HG03025 (cell line): ENCODE data around the gene SAMHD1.
"Not testable (repeated sequence)": the region's sequence is repeated elsewhere in the genome, so short reads cannot be mapped to it uniquely, and the experiment has no call there.

Experiments
- ATAC-seq: cut with Tn5 transposase; IDR thresholded peaks from one replicate; pipeline ENCODE4 v1.9.1; 2021; ENCODE audit warnings: mild to moderate bottlenecking, moderate library complexity; ENCODE audit not compliant: unreplicated experiment, low FRiP score

SAMHD1 gene

GRCh38 chr20:36951198-36951978, at the start of gene SAMHD1:
TSS of gene SAMHD1 (minus strand) at chr20:36951708. CDS start at chr20:36951643, 65 bp downstream.
- peak; percentile 84 for ATAC-seq

GRCh38 chr20:37000171-37000570, 48.7 kb upstream of the SAMHD1 start:
- not testable (repeated sequence) for ATAC-seq

GRCh38 chr20:36998652-36999051, 47.1 kb upstream of the SAMHD1 start:
- ATAC-seq: no peak

GRCh38 chr20:36997121-36997520, 45.6 kb upstream of the SAMHD1 start:
- no peak for ATAC-seq

- not testable (repeated sequence) for ATAC-seq
Observed at GRCh38 chr20:36994221-36994620, 42.7 kb upstream of the SAMHD1 start.

- no peak for ATAC-seq
Observed at GRCh38 chr20:36992802-36993334, 41.4 kb upstream of the SAMHD1 start.

GRCh38 chr20:36991703-36992102, 40.2 kb upstream of the SAMHD1 start:
- no peak for ATAC-seq

- ATAC-seq: no peak
Observed at GRCh38 chr20:36989797-36990196, 38.3 kb upstream of the SAMHD1 start.

- ATAC-seq: no peak
Observed at GRCh38 chr20:36988494-36988966, 37.0 kb upstream of the SAMHD1 start.

GRCh38 chr20:36984257-36984638, 32.7 kb upstream of the SAMHD1 start:
- no peak for ATAC-seq

GRCh38 chr20:36975099-36975818, 23.8 kb upstream of the SAMHD1 start:
- ATAC-seq: no peak

GRCh38 chr20:36974660-36975059, 23.2 kb upstream of the SAMHD1 start:
- ATAC-seq: no peak

- no peak for ATAC-seq
Observed at GRCh38 chr20:36971103-36971502, 19.6 kb upstream of the SAMHD1 start.

GRCh38 chr20:36969478-36970186, 18.1 kb upstream of the SAMHD1 start:
- no peak for ATAC-seq

GRCh38 chr20:36969051-36969450, 17.5 kb upstream of the SAMHD1 start:
- ATAC-seq: no peak

- ATAC-seq: no peak
Observed at GRCh38 chr20:36967636-36968035, 16.1 kb upstream of the SAMHD1 start.

GRCh38 chr20:36966965-36967364, 15.5 kb upstream of the SAMHD1 start:
- not testable (repeated sequence) for ATAC-seq

GRCh38 chr20:36962354-36962941, 10.9 kb upstream of the SAMHD1 start:
- ATAC-seq: not testable (repeated sequence)

GRCh38 chr20:36959242-36959641, 7.7 kb upstream of the SAMHD1 start:
- ATAC-seq: no peak

GRCh38 chr20:36957875-36958667, 6.6 kb upstream of the SAMHD1 start:
- no peak for ATAC-seq
